ENCODE measurements around the gene TMEM145. TPM values are rescaled to one million over a fixed set of nuclear protein-coding genes. Genes with fewer than 3 reads are reported as not detected.
"Not testable (repeated sequence)": the region's sequence is repeated elsewhere in the genome, so short reads cannot be mapped to it uniquely, and the experiment has no call there.

The TMEM145 gene
- total RNA-seq, 1 experiment from 2014 or later, result 1.5 TPM

DNA sequence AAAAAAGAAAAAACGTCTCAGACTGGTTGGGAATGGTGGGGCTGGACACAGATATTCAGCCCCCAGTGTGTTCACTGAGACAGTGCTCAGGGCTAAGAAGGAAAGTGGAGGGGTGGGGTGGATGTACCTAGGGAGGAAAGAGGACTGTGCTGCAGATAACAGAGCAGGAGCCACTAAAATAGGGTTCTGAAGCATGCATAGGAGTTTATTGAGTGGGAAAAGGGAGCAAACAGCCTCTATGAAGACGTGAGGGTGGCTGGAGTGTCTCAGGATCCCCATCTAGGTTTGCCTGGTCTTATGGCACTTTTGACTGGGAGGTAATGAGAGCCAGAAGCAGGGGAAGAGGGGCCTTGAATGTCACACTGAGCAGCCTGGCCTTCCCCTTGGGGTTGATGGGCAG lies 15.7 kb downstream of the TMEM145 start:
- no peak for TF ChIP-seq CTCF (IDR thresholded peaks at IDR 0.05; ENCODE audit: unreplicated experiment)
- H3K9me3 Mint-ChIP-seq (ENCODE audit: low read depth, unreplicated experiment), result no peaks in the 10 kb centered on the region
- BruUV-seq (replicated peaks), result no TSS peak
- CTCF ChIA-PET, result no interaction called here
- H3K27me3 Mint-ChIP-seq (ENCODE audit: unreplicated experiment), result peaks cover 12% of the 10 kb centered on the region
- DNase-seq, result no peak
- H3K36me3 Mint-ChIP-seq (ENCODE audit: insufficient read depth, unreplicated experiment), result peaks cover 18% of the 10 kb centered on the region
- H3K4me3 Mint-ChIP-seq (ENCODE audit: low read depth, unreplicated experiment), result no peak overlapping the region
- peaks cover 29% of the 10 kb centered on the region for H3K4me1 Mint-ChIP-seq (ENCODE audit: low read depth, unreplicated experiment)
- intact Hi-C loops (cut with micrococcal nuclease; ENCODE audit: unreplicated experiment), result loop anchor here (10.0 kb wide), 1 partner anchor 224 kb away; no protein-coding TSS in a partner anchor
- H3K27ac Mint-ChIP-seq (ENCODE audit: unreplicated experiment), result no peak overlapping the region

DNA sequence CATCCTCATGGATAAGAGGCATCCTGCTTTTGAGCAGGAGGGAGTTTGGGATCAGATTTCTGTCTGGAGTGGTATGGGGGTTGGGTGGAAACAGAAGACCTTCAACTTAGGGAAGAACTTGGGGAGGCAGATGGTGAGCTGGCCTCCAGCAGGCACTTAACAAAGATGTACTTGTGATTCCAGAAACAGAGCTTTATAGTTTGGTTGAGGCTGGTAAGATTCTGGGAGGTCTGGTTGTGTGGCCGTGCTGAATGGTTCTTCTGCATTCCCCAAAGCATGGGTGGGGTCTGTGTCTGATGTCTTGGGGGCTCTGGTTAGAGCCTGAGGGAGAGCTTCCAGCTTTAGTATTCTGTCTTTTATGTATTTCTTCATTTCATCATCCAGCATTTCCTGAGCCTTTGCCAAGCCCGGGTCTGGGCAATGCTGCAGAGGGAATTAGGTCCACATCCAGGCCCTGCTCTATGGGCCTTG lies 17.2 kb downstream of the TMEM145 start:
- CTCF ChIA-PET, result no interaction called here
- Mint-ChIP-seq H3K27ac (ENCODE audit: unreplicated experiment) (no peak overlapping the region), H3K36me3 (ENCODE audit: insufficient read depth, unreplicated experiment) (peaks cover 10% of the 10 kb centered on the region), H3K27me3 (ENCODE audit: unreplicated experiment) (peaks cover 3% of the 10 kb centered on the region), H3K4me1 (ENCODE audit: low read depth, unreplicated experiment) (peaks cover 23% of the 10 kb centered on the region), H3K9me3 (ENCODE audit: low read depth, unreplicated experiment) (no peaks in the 10 kb centered on the region), H3K4me3 (ENCODE audit: low read depth, unreplicated experiment) (no peak overlapping the region)
- no peak for DNase-seq
- TF ChIP-seq CTCF (IDR thresholded peaks at IDR 0.05; ENCODE audit: unreplicated experiment), result no peak
- no TSS peak for BruUV-seq (replicated peaks)
- intact Hi-C loops (cut with micrococcal nuclease; ENCODE audit: unreplicated experiment), result no loop called here

GRCh38 chr19:42331333-42331732 lies 18.2 kb downstream of the TMEM145 start:
- H3K4me3 Mint-ChIP-seq (ENCODE audit: low read depth, unreplicated experiment); H3K36me3 Mint-ChIP-seq (ENCODE audit: insufficient read depth, unreplicated experiment); DNase-seq; H3K9me3 Mint-ChIP-seq (ENCODE audit: low read depth, unreplicated experiment); BruUV-seq (replicated peaks); H3K27ac Mint-ChIP-seq (ENCODE audit: unreplicated experiment); H3K27me3 Mint-ChIP-seq (ENCODE audit: unreplicated experiment); intact Hi-C loops (cut with micrococcal nuclease; ENCODE audit: unreplicated experiment): not testable (repeated sequence)
- peaks cover 22% of the 10 kb centered on the region for H3K4me1 Mint-ChIP-seq (ENCODE audit: low read depth, unreplicated experiment)
- CTCF ChIA-PET, result interaction anchor here (0.7 kb wide), 3 partner anchors 78 to 159 kb away, joined by 3 to 5 read pairs (median 3); no protein-coding TSS in a partner anchor

DNA sequence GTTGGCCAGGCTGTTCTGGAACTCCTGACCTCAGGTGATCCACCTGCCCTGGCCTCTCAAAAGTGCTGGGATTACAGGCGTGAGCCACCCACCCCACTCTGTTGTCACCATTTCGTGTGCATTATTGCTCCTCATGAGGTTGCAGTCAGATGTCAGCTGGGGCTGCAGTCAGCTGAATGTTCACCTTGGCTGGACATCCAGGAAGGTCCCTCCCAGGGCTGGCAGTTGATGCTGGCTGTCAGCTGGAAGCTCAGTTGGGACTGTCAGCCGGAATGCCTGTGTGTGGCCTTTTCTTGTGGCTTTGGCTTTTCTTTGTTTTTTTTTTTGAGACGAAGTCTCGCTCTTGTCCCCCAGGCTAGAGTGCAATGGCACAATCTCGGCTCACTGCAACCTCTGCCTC lies 18.9 kb downstream of the TMEM145 start:
- no peaks in the 10 kb centered on the region for H3K9me3 Mint-ChIP-seq (ENCODE audit: low read depth, unreplicated experiment)
- no peaks in the 10 kb centered on the region for H3K27me3 Mint-ChIP-seq (ENCODE audit: unreplicated experiment)
- CTCF ChIA-PET, result interaction anchor here (0.6 to 0.7 kb wide), 4 partner anchors 77 to 160 kb away, joined by 3 to 6 read pairs (median 4); no protein-coding TSS in a partner anchor
- H3K4me3 Mint-ChIP-seq (ENCODE audit: low read depth, unreplicated experiment), result no peak overlapping the region
- no peak for DNase-seq
- H3K4me1 Mint-ChIP-seq (ENCODE audit: low read depth, unreplicated experiment), result peaks cover 17% of the 10 kb centered on the region
- BruUV-seq (replicated peaks), result no TSS peak
- no peak for TF ChIP-seq CTCF (IDR thresholded peaks at IDR 0.05; ENCODE audit: unreplicated experiment)
- H3K27ac Mint-ChIP-seq (ENCODE audit: unreplicated experiment), result no peak overlapping the region
- no peaks in the 10 kb centered on the region for H3K36me3 Mint-ChIP-seq (ENCODE audit: insufficient read depth, unreplicated experiment)
- intact Hi-C loops (cut with micrococcal nuclease; ENCODE audit: unreplicated experiment), result no loop called here

GRCh38 chr19:42333018-42333417 lies 19.9 kb downstream of the TMEM145 start:
- no peak for DNase-seq
- Mint-ChIP-seq H3K27me3 (ENCODE audit: unreplicated experiment) (no peaks in the 10 kb centered on the region), H3K9me3 (ENCODE audit: low read depth, unreplicated experiment) (no peaks in the 10 kb centered on the region), H3K4me1 (ENCODE audit: low read depth, unreplicated experiment) (peaks cover 7% of the 10 kb centered on the region), H3K36me3 (ENCODE audit: insufficient read depth, unreplicated experiment) (no peaks in the 10 kb centered on the region), H3K27ac (ENCODE audit: unreplicated experiment) (no peak overlapping the region), H3K4me3 (ENCODE audit: low read depth, unreplicated experiment) (no peak overlapping the region)
- CTCF ChIA-PET, result no interaction called here
- intact Hi-C loops (cut with micrococcal nuclease; ENCODE audit: unreplicated experiment), result no loop called here
- TF ChIP-seq CTCF (IDR thresholded peaks at IDR 0.05; ENCODE audit: unreplicated experiment), result no peak
- BruUV-seq (replicated peaks), result no TSS peak

All from Calu3 (cell line).